Stimulated activated CD8-positive, alpha-beta memory T cell treated with anti-CD3 and anti-CD28 coated beads, Interleukin-12 subunit alpha, Interleukin-12 subunit beta, amount 100 ng/mL, for 24 hours (primary cell): Measurements from ENCODE around the gene PID1.

Experiments
- DNase-seq: peaks from one replicate; pipeline ENCODE4 v3.0.0-alpha.2; 2020; ENCODE audit errors: extremely low read depth

PID1 gene, protein sequence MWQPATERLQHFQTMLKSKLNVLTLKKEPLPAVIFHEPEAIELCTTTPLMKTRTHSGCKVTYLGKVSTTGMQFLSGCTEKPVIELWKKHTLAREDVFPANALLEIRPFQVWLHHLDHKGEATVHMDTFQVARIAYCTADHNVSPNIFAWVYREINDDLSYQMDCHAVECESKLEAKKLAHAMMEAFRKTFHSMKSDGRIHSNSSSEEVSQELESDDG

DNA sequence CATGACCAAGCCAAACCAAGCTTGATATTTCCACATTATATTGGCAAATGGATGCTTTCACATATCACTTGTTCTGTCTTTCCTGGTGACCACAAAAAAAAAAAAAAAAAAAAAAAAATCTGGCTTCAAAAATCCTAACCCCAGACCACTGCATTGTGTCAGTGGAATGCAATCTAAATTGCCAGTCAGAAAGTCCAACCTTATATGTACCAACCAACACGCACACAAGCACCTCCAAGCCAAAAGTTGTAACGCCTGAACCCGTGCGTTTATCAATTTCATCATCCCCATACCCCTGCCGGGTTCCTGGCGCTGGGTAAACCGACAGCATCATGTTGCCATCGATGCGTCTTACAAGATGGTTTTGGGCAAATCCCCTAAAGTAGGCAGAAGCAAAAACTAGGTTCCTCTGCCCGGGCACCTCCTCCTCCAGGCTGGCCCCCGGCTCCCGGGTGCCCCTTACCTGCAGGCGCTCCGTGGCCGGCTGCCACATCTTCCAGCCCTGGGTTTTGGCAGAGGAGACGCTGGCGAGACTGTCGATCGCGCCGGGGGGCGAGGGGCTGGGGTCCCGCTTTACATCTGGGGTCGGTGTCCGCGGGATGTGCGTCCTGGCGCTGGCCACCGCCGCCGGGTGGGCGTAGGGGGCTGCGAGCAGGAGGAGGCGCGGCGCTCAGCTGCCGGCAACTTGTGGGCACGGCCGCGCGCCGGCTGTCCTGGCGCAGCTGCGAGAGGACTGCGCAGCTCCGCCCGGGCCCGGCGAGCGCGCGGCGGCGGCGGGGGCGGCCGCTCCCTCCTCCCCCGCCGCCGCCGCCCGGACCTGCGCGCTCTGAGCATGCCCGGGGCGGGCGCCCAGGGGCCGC lies at the start of gene PID1:
PID1 (minus strand) TSS at position 737 of the 860 bp plus-strand sequence; CDS start at position 493, 244 bp downstream.
- no peak for DNase-seq

DNA sequence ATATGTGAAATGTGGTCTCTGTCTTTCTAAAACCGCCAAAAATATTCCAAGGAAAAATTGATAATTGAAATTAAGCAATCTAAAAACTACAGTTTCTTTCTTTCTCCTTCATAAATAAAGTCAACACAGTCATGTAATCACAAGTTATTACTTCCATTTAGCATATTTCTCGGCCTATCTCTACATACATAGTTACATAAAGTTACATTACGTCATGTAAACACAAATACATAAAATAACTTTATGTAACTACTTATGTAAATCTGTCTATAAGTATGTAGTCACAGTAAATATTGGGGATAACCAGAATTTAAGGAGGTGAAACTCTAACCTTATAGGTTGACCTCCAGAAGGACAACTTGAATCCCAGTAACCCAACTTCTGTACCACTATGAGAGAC lies 48.5 kb upstream of the PID1 start:
- no peak for DNase-seq

GRCh38 chr2:229314117-229314516 lies 43.0 kb upstream of the PID1 start:
- no peak for DNase-seq

DNA sequence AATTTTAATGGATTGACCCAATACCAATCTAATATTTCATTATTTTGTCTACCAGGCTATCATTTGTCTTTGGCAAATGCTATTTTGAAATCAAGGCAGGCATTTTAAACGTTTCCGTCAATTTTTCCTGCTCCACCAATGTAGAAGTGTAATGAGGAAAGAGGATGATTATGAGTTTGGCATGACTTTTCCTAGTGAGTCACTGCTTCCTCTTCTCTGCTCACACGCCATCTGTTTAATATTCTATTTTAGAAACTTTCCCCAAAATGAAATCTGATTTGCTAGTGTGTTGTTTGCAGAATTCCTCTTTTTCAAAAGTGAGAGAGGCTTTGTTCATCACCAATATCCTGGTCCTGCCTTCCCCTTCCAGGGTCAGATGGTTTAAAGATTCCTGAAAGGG lies 42.5 kb upstream of the PID1 start:
- DNase-seq: no peak

DNA sequence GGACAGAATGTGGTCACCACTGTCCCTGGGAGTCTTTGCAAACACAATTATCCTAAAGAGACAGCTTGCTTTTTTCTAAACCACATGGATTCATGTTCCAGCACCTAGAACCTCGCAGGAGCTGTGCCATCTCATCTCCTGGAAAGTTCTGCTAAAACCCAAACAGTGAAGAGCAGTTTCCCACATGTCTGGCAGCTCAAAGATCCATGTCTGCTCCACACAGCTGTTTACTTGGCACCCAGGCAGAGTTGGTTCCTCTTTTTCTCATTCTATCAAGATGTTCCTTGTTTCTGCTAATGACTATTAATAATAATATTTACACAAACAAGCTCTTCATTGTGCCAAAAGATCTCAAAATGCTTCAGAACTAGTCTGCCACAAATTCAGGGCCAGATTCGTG lies 30.1 kb upstream of the PID1 start:
- DNase-seq: no peak

DNA sequence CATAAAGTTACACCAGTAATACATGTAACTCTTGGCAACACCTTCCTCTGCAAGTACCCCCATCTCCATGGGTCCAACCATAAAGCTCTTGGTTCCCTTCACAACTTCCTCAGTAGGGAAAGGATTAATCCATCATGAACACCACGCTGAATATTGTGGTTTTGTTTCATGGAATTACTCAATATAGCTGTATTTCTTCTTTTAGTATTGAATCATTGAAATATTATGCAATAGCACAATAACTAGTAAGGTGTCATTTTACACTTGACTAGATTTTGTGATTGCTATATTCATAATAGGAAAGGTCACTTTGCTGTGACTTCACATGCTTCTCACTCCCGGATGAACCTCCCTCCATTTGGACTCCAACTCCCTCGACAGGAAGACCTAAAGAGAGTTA lies 29.7 kb upstream of the PID1 start:
- DNase-seq: no peak

DNA sequence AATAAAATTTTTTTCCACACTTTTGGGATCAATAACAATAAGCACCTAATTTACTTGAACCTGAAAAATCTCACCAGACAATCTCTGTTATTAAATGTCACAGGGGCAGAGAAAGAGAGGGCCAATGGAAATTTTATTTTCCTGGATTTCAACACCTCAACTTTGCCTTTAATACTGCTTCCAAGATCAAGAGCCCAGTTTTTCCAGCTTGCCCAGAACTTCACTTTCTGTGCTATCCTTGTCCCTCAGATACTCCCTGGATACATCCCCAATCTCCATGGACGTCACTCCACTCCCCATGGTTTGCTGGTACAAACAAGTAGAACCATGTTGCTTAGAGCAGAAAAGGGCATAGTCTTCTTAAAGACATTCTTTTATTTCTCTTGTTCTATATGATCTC lies 29.3 kb upstream of the PID1 start:
- DNase-seq: no peak

GRCh38 chr2:229297247-229297646 lies 26.2 kb upstream of the PID1 start:
- no peak for DNase-seq

DNA sequence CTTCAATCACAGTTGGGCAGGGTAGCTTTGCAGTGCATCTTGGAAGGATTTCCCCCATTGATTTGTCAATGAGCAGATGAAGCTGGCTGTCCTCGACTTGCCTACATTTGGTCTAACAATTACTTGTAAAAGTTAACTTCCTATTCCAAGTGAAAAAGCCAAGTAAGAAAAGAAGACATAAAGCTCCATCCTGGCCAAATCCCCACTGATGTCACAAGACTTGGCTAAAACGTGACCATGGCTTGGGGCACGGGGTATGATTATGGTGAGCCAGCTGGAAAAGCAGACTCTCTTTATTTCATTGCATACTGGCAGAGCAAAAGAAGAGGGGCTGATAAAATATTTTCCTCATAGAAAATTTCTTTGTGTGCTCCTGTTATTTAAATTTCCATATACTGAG lies 25.4 kb upstream of the PID1 start:
- no peak for DNase-seq

DNA sequence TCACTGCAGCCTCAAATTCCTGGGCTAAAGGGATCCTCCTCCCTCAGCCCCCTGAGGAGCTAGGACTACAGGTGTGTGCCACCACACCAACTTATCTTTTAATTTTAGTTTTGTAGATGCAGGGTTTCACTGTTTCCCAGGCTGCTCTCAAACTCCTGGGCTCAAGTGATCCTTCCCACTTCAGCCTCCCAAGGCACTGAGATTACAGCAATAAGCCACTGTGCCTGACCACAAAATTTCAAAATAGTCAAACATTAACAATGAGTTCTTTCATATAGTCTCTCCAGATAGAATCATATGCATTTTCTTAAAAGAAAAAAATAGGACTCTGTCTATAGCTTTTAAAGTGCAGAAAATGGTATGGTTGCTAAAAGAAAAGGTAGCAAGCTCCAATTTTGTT lies 24.9 kb upstream of the PID1 start:
- no peak for DNase-seq

DNA sequence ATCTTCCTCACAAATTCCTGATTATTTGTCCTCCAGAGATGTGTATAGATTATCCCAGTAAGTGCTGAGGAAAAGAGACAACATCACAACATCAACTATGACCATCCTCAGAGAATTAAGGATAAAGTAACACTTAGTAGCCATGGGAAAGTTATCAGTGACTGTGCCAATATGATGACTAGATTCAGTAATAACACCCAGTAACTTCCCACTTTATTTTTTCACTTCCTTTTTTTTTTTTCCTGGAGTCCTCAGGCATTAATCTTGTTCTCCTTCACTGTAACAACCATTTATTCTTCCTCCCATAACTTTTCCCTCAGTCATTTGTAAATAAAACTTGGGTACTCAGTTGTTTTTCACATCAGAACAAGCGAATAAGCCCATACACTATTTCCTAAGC lies 16.7 kb upstream of the PID1 start:
- DNase-seq: no peak

DNA sequence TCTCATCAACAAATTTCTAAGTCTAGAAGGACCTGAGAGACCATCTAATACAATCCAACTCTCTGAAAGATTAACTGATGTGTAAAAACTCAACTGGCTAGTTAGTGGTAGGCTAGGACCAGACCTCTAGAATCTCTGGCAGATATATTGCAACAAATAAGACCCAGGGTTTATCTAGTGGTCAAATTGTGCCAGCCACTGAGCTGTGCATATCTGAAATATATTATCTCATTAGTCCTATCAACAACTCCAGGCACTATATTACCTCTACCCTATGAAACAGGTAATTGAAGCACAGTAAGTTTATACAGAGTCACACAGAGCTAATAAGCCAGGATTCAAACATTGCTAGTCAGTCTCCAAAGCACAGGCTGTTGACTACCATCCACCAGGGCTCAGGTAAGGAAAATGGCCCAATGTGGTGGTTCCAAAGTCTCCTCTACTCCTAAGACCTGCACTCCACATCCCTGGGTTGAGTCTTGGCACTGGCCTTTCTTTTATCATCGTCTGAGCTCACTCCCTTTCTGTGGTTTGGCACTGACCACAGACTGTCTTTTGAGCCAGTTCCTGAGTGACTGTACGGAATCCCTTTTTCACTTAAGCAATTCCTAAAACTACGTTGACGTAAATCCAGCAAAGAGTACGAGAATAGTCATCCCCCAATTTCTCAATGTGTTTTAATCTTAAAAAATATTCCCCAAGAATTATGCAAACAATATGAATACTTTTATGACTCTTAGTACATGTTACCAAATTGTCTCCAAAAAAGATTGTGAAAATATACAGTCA lies 11.9 kb upstream of the PID1 start:
- DNase-seq: no peak

GRCh38 chr2:229279516-229279915 lies 8.4 kb upstream of the PID1 start:
- no peak for DNase-seq

DNA sequence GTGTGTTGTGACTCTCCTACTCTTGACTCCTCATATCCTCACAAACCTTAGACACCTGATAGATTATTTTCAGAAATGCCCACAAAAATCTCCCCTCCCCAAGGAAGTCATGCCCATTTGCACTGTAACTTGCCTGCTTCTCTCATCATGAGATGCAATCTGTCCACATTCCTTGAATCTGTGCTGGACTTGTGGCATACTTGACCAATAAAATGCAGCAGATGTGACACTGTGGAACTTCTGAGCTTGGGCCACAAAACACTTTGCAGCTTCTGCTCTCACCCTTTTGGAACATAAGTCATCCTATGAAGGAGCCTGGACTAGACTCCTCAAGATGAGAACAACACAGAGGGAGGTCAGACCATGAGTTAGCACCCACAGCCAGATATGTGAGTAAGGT lies 4.4 kb upstream of the PID1 start:
- DNase-seq: no peak

- DNase-seq: no peak
Measured at GRCh38 chr2:229273723-229274338, 2.7 kb upstream of the PID1 start.

- DNase-seq: no peak
Measured at GRCh38 chr2:229273006-229273722, 2.1 kb upstream of the PID1 start.

GRCh38 chr2:229269941-229270340 lies 1.1 kb downstream of the PID1 start:
- DNase-seq: no peak

DNA sequence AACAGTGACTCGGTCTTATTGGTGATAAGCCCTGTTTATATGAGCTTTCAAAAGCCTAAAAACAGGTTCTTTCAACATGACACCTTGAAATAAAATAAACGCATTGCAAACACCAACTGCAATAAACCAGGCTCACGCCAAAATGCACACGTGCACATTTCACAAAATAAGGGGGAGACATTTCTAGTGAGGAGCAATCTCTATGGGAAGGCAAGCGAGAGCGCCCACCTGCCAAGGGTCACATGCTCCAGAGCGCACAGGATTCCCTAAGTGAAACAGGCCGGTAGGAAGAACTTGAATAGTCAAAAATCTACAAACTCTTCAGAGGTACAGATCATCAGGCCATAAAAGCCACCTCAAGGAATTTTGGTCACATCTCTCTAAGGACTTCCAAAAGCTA lies 1.9 kb downstream of the PID1 start:
- no peak for DNase-seq

DNA sequence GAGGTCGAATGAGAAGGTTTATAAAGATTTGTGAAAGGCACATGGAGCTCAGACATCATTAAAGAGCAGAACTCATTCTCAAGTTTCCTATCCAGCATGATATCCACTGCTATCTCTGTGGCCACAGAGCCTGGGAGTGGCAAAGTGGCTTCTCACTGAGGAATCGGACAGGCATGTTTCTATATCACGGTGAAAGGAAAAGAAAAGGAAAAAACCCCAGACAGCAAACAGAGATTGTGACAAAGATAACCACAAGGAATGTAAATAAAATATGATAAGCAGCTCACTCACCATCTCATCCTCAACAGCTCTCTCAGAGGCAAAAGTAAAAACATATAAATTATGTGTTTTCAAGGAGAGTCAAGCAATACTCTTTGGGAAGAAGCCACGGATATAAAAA lies 2.5 kb downstream of the PID1 start:
- DNase-seq: no peak

GRCh38 chr2:229267080-229267479 lies 4.0 kb downstream of the PID1 start:
- no peak for DNase-seq

DNA sequence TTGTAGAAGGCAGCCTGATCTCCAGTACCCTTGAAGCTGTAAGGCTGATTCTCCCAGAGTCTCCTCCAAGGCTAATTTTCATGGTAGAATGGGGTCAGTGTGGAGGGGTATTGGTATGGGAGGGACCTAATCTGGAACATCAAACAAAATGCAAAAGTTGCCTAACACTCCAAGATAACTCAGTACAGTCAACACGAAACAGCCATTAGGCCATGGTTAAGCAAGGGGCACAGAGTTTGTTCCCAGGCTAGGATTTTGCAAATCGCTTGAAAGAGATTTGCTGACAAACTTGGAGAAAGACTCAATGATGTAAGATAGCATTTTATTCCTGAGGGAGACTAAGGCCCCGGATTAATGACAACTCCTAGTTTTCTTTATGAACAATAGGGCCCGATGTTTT lies 5.4 kb downstream of the PID1 start:
- no peak for DNase-seq

GRCh38 chr2:229261599-229261998 lies 9.5 kb downstream of the PID1 start:
- no peak for DNase-seq
